IMR-90 (cell line): ENCODE results near the gene CDKAL1. TPM values are rescaled to one million over a fixed set of nuclear protein-coding genes. Genes with fewer than 3 reads are reported as not detected.
"Not testable (repeated sequence)": the region's sequence is repeated elsewhere in the genome, so short reads cannot be mapped to it uniquely, and the experiment has no call there.

Source experiments
- ATAC-seq: fragments of 200-7000 bp; cut with Tn5 transposase; 2 replicates; pipeline ENCODE4 v1.9.1; 2020; ENCODE audit warnings: low read depth, mild to moderate bottlenecking, moderate library complexity
- BruUV-seq: library from RNA; stranded (reverse); fragments of 400-500 nt; replicated peaks from 2 replicates; lab custom pipeline; 2021; lab: Mats Ljungman, UMichigan
- CTCF ChIA-PET: fragments of 300-600 bp; formaldehyde crosslinking; extraction: SDS; loops from one replicate; lab custom pipeline; 2021; ENCODE audit warnings: antibody characterized with exemption; lab: Yijun Ruan, JAX
- POLR2A ChIA-PET: fragments of 300-600 bp; sonication (Branson Sonifier 250); formaldehyde crosslinking; loops from one replicate; lab custom pipeline; 2022; ENCODE audit warnings: antibody characterized with exemption; ENCODE audit not compliant: unreplicated experiment; lab: Charles Lee
- DNase-seq: peaks from one replicate; pipeline ENCODE4 v3.0.0; 2013
- H2AFZ ChIP-seq: replicated peaks from 2 replicates; pipeline ENCODE3; 2013; ENCODE audit warnings: low read length, mild to moderate bottlenecking; ENCODE audit not compliant: poor library complexity
- H2AK5ac ChIP-seq: 2 replicates; pipeline ENCODE4 v1.6.1; 2013; ENCODE audit warnings: low read depth, low read length, inconsistent platforms
- H2AK9ac ChIP-seq: replicated peaks from 2 replicates; pipeline ENCODE3; 2013; ENCODE audit warnings: mild to moderate bottlenecking, low read depth, low read length, moderate library complexity; ENCODE audit not compliant: poor library complexity
- H2BK120ac ChIP-seq: 2 replicates; pipeline ENCODE4 v1.6.1; 2013; ENCODE audit warnings: low read depth, low read length, inconsistent platforms
- H2BK15ac ChIP-seq: 3 replicates; pipeline ENCODE4 v1.6.1; 2013; ENCODE audit warnings: low read depth, low read length, inconsistent platforms
- H2BK20ac ChIP-seq: 2 replicates; pipeline ENCODE4 v1.6.1; 2013; ENCODE audit warnings: low read depth, mild to moderate bottlenecking, inconsistent platforms, low read length, moderate library complexity
- H2BK5ac ChIP-seq: 2 replicates; pipeline ENCODE4 v1.6.1; 2013; ENCODE audit warnings: mild to moderate bottlenecking, low read depth, low read length, inconsistent platforms; ENCODE audit not compliant: poor library complexity, severe bottlenecking
- H3K14ac ChIP-seq: replicated peaks from 2 replicates; pipeline ENCODE4 v1.6.1; 2013; ENCODE audit warnings: low read depth, low read length, inconsistent platforms
- H3K18ac ChIP-seq: 2 replicates; pipeline ENCODE4 v1.6.1; 2013; ENCODE audit warnings: low read depth, low read length, control low read depth
- H3K23ac ChIP-seq: 2 replicates; pipeline ENCODE4 v1.6.1; 2013; ENCODE audit warnings: low read depth, low read length, inconsistent platforms
- H3K27ac ChIP-seq: 2 replicates; pipeline ENCODE4 v1.5.1; 2013; ENCODE audit warnings: mild to moderate bottlenecking, control low read depth, low read length; ENCODE audit not compliant: insufficient read depth
- H3K27me3 ChIP-seq: 2 replicates; pipeline ENCODE4 v1.6.1; 2013; ENCODE audit warnings: low read length; ENCODE audit not compliant: control insufficient read depth, insufficient read depth
- H3K36me3 ChIP-seq: 2 replicates; pipeline ENCODE4 v1.6.1; 2013; ENCODE audit warnings: low read length, mixed read lengths; ENCODE audit not compliant: control insufficient read depth, insufficient read depth
- H3K4ac ChIP-seq: 2 replicates; pipeline ENCODE4 v1.6.1; 2013; ENCODE audit warnings: low read depth, low read length, inconsistent platforms
- H3K4me1 ChIP-seq: 2 replicates; pipeline ENCODE4 v1.6.1; 2013; ENCODE audit warnings: low read length, mixed read lengths; ENCODE audit not compliant: control insufficient read depth, insufficient read depth
- H3K4me2 ChIP-seq: 2 replicates; pipeline ENCODE4 v1.6.1; 2013; ENCODE audit warnings: low read depth, mild to moderate bottlenecking, control low read depth, low read length, moderate library complexity
- H3K4me3 ChIP-seq: 2 replicates; pipeline ENCODE4 v1.5.1; 2013; ENCODE audit warnings: low read depth, mild to moderate bottlenecking, control low read depth, low read length, moderate library complexity; ENCODE audit not compliant: insufficient read depth
- H3K56ac ChIP-seq: 2 replicates; pipeline ENCODE4 v1.6.1; 2013; ENCODE audit warnings: low read length, inconsistent platforms; ENCODE audit not compliant: insufficient read depth; ENCODE audit errors: extremely low read depth
- H3K79me1 ChIP-seq, 2 experiments: 2 replicates each; pipeline ENCODE4 v1.6.1; 2013; ENCODE audit warnings: low read length in 2 of 2, inconsistent platforms in 1 of 2, low read depth in 1 of 2
- H3K9ac ChIP-seq: 2 replicates; pipeline ENCODE4 v1.6.1; 2013; ENCODE audit warnings: low read depth, low read length, control low read depth
- H3K9me1 ChIP-seq: 2 replicates; pipeline ENCODE4 v1.6.1; 2013; ENCODE audit warnings: low read length, inconsistent platforms; ENCODE audit not compliant: insufficient read depth
- H3K9me3 ChIP-seq: 2 replicates; pipeline ENCODE4 v1.6.1; 2013; ENCODE audit warnings: low read length; ENCODE audit not compliant: control insufficient read depth, insufficient read depth
- H4K20me1 ChIP-seq: 2 replicates; pipeline ENCODE4 v1.6.1; 2013; ENCODE audit warnings: low read length, inconsistent platforms; ENCODE audit not compliant: insufficient read depth
- H4K5ac ChIP-seq: 2 replicates; pipeline ENCODE4 v1.6.1; 2013; ENCODE audit warnings: mild to moderate bottlenecking, low read depth, low read length, control low read depth
- H4K8ac ChIP-seq, 2 experiments: 2 replicates each; pipeline ENCODE4 v1.6.1; 2013; ENCODE audit warnings: low read depth in 2 of 2, low read length in 2 of 2, control low read depth in 1 of 2, inconsistent platforms in 1 of 2
- H4K91ac ChIP-seq: 2 replicates; pipeline ENCODE4 v1.6.1; 2013; ENCODE audit warnings: low read depth, low read length, inconsistent platforms; ENCODE audit not compliant: insufficient read depth
- WGBS, 2 experiments: methylation state at CpG; one replicate each; pipeline versions ENCODE4 v1.1.5 to v1.1.7; 2013; ENCODE audit warnings: missing lambda C conversion rate in 2 of 2; ENCODE audit not compliant: insufficient read length in 1 of 2; ENCODE audit errors: extremely low coverage in 2 of 2; 5-methylcytosine and 5-hydroxymethylcytosine counted together
- dilution Hi-C: fragments of 300-500 bp; cut with HindIII; formaldehyde crosslinking; loops from one replicate; pipeline ENCODE4 v1.14.3; 2018; ENCODE audit warnings: low sequenced_read_pairs; ENCODE audit not compliant: unreplicated experiment
- in situ Hi-C: fragments of 300-500 bp; cut with MboI; formaldehyde crosslinking; loops from 3 replicates; pipeline ENCODE4 v1.14.3; 2019; ENCODE audit warnings: low sequenced_read_pairs, inconsistent platforms, mixed read lengths
- intact Hi-C: fragments of 100-400 bp; cut with micrococcal nuclease; formaldehyde crosslinking; loops from 2 replicates; pipeline ENCODE4 v1.10.0; 2022
- polyA plus RNA-seq, 3 experiments: library from polyadenylated mRNA; depleted of rRNA; stranded (reverse); fragments of >200 nt; gene quantifications; 2 replicates each; pipeline ENCODE4 v1.2.3, GENCODE V29; 2012; ENCODE audit warnings: low replicate concordance in 1 of 3
- total RNA-seq: library from RNA; depleted of rRNA; stranded (reverse); fragments of >200 nt; gene quantifications from 2 replicates; pipeline ENCODE4 v1.2.3, GENCODE V29; 2012

Gene CDKAL1
- total and polyA plus RNA-seq, 2 of the 4 experiments (the other 2 are of a cell fraction) = 3.7 to 13.1 TPM

DNA sequence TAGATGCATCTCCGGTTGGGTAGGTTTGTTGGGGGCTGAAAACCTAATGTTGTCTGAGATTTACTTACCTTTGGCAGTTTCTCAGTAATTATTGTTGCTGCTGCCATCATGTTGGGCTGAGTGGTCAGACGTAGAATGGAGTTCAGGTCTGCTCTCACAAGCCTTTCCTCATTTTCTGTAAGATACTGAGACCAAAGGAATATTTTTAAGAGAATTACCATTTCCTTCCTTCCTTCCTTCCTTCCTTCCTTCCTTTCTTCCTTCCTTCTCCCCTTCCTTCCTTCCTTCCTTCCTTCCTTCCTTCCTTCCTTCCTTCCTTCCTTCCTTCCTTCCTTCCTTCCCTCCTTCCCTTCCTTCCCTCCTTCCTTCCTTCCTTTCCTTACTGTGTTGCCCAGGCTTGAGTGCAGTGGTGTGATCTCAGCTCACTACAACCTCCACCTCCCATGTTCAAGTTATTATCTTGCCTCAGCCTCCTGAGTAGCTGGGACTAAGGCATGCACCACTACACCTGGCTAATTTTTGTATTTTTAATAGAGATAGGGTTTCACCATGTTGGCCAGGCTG lies 222.4 kb downstream of the CDKAL1 start:
- in situ Hi-C loops, H2BK5ac ChIP-seq, DNase-seq, H2BK15ac ChIP-seq, CTCF ChIA-PET, H3K23ac ChIP-seq, H4K91ac ChIP-seq, H2AFZ ChIP-seq, H3K4me2 ChIP-seq, H3K9me1 ChIP-seq, H4K5ac ChIP-seq, H2BK20ac ChIP-seq, H3K56ac ChIP-seq, BruUV-seq, H2AK5ac ChIP-seq, H3K9ac ChIP-seq, H3K14ac ChIP-seq, H2AK9ac ChIP-seq, POLR2A ChIA-PET, H3K9me3 ChIP-seq, H3K18ac ChIP-seq, H4K8ac ChIP-seq, H3K4ac ChIP-seq, H3K27ac ChIP-seq, ATAC-seq, intact Hi-C loops, H3K27me3 ChIP-seq, H3K4me1 ChIP-seq, H2BK120ac ChIP-seq, H3K4me3 ChIP-seq, H3K36me3 ChIP-seq, H4K20me1 ChIP-seq, dilution Hi-C loops: not testable (repeated sequence)
- H3K79me1 ChIP-seq = peaks cover 0 to 11% of the 10 kb centered on the region in 2 experiments; a peak in 2 of 4 replicates
- no CpG with 5 or more reads among the region's 2 CpGs for WGBS, 2 experiments
